ENCODE results near the gene CACYBP. TPM values are rescaled to one million over a fixed set of nuclear protein-coding genes. Genes with fewer than 3 reads are reported as not detected.

CACYBP gene
- total RNA-seq, 1 donor = 71.7 TPM

DNA sequence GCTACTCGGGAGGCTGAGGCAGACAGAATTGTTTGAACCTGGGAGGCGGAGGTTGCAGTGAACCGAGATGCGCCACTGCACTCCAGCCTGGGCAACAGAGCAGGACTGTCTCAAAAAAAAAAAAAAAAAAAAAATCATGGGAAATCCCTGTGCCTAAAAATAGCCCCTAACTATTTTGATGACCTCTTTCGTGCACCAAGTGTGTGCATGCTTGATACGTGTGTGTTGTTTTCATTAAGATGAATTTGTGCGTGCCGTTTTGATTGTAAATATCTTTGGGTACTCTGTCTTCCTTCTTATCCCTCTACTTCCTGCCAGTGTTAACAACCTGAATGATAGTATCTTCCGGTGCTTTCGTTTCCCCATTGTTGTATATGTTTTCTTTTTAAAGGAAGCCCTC lies 9.8 kb downstream of the CACYBP start:
- Histone ChIP-seq H3K9me3 (ENCODE audit: low read depth, low read length) (no peaks in the 10 kb centered on the region), H3K36me3 (ENCODE audit: insufficient read depth, low read length) (peaks cover 77% of the 10 kb centered on the region), H3K4me2 (ENCODE audit: insufficient read depth, low read length) (no peak overlapping the region), H4K20me1 (ENCODE audit: insufficient read depth, low read length) (no peaks in the 10 kb centered on the region), H3K4me1 (ENCODE audit: insufficient read depth, low read length) (peaks cover 2% of the 10 kb centered on the region), H3K79me2 (ENCODE audit: insufficient read depth, low read length) (peaks cover 42% of the 10 kb centered on the region), H3K27me3 (ENCODE audit: insufficient read depth, low read length) (no peaks in the 10 kb centered on the region), H2AFZ (ENCODE audit: low read length) (no peak overlapping the region), H3K4me3 (ENCODE audit: insufficient read depth, low read length) (no peak overlapping the region), H3K27ac (ENCODE audit: low read depth, low read length) (no peak overlapping the region)
- TF ChIP-seq, protein P1, sequence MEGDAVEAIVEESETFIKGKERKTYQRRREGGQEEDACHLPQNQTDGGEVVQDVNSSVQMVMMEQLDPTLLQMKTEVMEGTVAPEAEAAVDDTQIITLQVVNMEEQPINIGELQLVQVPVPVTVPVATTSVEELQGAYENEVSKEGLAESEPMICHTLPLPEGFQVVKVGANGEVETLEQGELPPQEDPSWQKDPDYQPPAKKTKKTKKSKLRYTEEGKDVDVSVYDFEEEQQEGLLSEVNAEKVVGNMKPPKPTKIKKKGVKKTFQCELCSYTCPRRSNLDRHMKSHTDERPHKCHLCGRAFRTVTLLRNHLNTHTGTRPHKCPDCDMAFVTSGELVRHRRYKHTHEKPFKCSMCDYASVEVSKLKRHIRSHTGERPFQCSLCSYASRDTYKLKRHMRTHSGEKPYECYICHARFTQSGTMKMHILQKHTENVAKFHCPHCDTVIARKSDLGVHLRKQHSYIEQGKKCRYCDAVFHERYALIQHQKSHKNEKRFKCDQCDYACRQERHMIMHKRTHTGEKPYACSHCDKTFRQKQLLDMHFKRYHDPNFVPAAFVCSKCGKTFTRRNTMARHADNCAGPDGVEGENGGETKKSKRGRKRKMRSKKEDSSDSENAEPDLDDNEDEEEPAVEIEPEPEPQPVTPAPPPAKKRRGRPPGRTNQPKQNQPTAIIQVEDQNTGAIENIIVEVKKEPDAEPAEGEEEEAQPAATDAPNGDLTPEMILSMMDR (IDR thresholded peaks at IDR 0.05; ENCODE audit: extremely low read depth, low read depth, low read length) = no peak
- DNase-seq (ENCODE audit: insufficient read length, low spot score, missing footprints) = no peak

DNA sequence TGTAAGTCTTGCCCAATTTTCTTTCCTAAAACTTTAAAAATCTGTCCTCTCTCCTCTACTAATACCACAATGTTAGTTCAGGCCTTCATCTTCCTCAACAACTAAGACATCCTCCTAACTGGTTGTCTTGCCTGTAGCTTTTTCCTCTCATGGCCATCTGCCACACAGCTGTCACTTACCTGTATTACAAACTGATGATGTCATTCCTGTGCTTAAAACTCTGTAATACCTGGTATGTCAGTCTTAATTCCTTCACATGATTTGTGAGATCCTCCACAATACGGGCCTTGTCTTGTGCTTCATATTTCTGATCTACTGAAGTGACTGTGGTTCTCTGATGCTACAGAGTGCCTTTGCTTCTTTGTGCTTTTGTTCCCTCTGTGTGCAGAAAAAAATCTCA lies 13.7 kb downstream of the CACYBP start:
- peaks cover 68% of the 10 kb centered on the region for H3K36me3 ChIP-seq (ENCODE audit: insufficient read depth, low read length)
- TF ChIP-seq, protein P1 (IDR thresholded peaks at IDR 0.05; ENCODE audit: extremely low read depth, low read depth, low read length) = no peak
- no peak overlapping the region for H2AFZ ChIP-seq (ENCODE audit: low read length)

DNA sequence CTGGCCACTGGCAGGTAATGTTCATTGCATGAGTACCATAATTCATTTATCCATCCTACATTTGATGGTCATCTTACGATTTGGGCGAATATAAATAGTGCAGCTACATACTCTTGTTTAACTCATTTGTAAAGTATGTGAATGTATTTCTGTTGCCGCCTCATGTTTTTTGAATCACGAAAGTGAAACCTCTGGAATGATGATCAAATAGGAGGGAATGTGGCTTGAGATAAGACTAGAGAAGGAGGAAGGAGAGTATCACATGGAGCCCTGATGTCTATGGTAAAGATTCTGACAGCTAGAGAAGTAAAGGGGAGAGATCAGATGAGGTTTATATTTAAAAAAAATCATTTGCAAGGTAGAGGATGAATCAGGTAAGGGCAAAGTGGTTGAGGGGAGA lies 15.5 kb downstream of the CACYBP start:
- DNase-seq (ENCODE audit: insufficient read length, low spot score, missing footprints) = peak; percentile 85
- Histone ChIP-seq H3K36me3 (ENCODE audit: insufficient read depth, low read length) (peaks cover 58% of the 10 kb centered on the region), H3K4me2 (ENCODE audit: insufficient read depth, low read length) (peak overlapping the region; percentile 40), H3K27ac (ENCODE audit: low read depth, low read length) (peak overlapping the region; percentile 77), H3K4me1 (ENCODE audit: insufficient read depth, low read length) (peaks cover 26% of the 10 kb centered on the region), H3K9me3 (ENCODE audit: low read depth, low read length) (no peaks in the 10 kb centered on the region), H4K20me1 (ENCODE audit: insufficient read depth, low read length) (no peaks in the 10 kb centered on the region), H3K79me2 (ENCODE audit: insufficient read depth, low read length) (peaks cover 9% of the 10 kb centered on the region), H3K27me3 (ENCODE audit: insufficient read depth, low read length) (no peaks in the 10 kb centered on the region), H2AFZ (ENCODE audit: low read length) (no peak overlapping the region), H3K4me3 (ENCODE audit: insufficient read depth, low read length) (peak overlapping the region; percentile 12)
- TF ChIP-seq, protein P1 (IDR thresholded peaks at IDR 0.05; ENCODE audit: extremely low read depth, low read depth, low read length) = no peak

More for the DNA sequence above, 13.7 kb downstream of the CACYBP start:
- peaks cover 26% of the 10 kb centered on the region for H3K4me1 ChIP-seq (ENCODE audit: insufficient read depth, low read length)
- no peak overlapping the region for H3K4me2 ChIP-seq (ENCODE audit: insufficient read depth, low read length)
- H3K27me3 ChIP-seq (ENCODE audit: insufficient read depth, low read length) = no peaks in the 10 kb centered on the region
- DNase-seq (ENCODE audit: insufficient read length, low spot score, missing footprints) = no peak
- H3K79me2 ChIP-seq (ENCODE audit: insufficient read depth, low read length) = peaks cover 5% of the 10 kb centered on the region
- H3K4me3 ChIP-seq (ENCODE audit: insufficient read depth, low read length) = no peak overlapping the region
- H4K20me1 ChIP-seq (ENCODE audit: insufficient read depth, low read length) = no peaks in the 10 kb centered on the region
- H3K9me3 ChIP-seq (ENCODE audit: low read depth, low read length) = no peaks in the 10 kb centered on the region
- no peak overlapping the region for H3K27ac ChIP-seq (ENCODE audit: low read depth, low read length)

DNA sequence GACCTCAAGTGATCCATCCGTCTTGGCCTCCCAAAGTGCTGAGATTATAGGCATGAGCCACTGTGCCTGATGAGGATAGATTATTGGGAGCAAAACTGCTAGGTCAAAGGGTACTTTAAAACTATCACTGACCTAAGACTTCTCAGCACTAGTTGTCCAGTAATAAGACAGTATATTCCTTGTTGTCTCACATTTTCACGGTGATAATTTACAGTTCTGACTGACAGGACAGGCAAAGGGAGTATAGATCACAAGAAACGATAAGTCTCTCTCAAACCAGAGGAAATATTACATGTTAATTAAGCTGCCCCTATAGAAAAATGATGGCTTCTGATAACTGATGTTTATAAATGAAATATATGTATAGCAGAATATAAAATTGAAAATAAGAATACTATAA lies 19.8 kb downstream of the CACYBP start:
- Histone ChIP-seq H3K27ac (ENCODE audit: low read depth, low read length) (no peak overlapping the region), H2AFZ (ENCODE audit: low read length) (no peak overlapping the region), H3K4me2 (ENCODE audit: insufficient read depth, low read length) (no peak overlapping the region), H3K79me2 (ENCODE audit: insufficient read depth, low read length) (peaks cover 36% of the 10 kb centered on the region), H3K9me3 (ENCODE audit: low read depth, low read length) (no peaks in the 10 kb centered on the region), H4K20me1 (ENCODE audit: insufficient read depth, low read length) (no peaks in the 10 kb centered on the region), H3K4me1 (ENCODE audit: insufficient read depth, low read length) (peaks cover 35% of the 10 kb centered on the region), H3K36me3 (ENCODE audit: insufficient read depth, low read length) (peaks cover 21% of the 10 kb centered on the region), H3K27me3 (ENCODE audit: insufficient read depth, low read length) (no peaks in the 10 kb centered on the region), H3K4me3 (ENCODE audit: insufficient read depth, low read length) (no peak overlapping the region)
- TF ChIP-seq, protein P1 (IDR thresholded peaks at IDR 0.05; ENCODE audit: extremely low read depth, low read depth, low read length) = no peak
- DNase-seq (ENCODE audit: insufficient read length, low spot score, missing footprints) = no peak

Measured in osteoblast (primary cell).